Measurements from ENCODE around the gene VSIG2.

The VSIG2 gene

DNA sequence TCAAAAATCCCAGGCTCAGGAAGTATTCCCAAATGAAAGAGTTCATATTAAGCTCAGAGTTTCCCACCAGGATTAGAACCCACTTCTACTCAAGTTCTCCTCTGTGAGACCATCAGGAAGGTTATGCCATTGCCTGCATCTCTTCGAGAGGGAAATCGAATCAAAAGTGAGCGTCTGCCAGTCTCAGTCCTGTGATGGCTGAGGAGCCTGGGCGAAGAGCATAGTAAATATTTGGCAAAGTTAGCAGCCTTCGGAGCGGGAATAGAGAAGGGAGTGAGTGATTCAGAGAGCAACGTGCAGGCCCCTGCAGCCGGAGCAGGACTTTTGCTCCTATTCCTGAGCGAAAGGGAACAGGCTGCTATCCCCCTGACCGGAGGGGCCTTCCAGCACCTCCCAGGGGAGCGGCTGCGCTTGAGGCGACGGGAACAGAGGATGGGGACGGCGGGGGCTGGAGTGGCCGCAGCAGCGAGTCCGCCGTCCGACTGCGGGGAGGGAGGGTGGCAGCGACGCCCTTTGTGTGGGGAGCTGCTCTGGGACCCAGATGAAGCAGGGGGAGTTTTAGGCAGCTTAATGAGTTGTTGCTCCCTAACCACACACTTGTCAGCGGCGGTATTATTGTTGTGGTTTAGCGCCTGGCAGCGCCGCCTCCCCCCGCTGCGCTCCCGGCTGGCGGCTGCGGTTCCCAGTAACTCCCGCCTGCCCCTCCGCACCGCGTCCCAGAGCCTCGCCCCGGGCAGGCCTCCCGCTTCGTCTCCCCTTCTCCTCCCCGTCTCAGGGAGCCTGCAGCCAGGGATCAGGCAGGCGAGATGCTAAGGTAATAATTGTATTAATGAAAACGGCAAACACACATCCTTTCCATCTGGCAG, 34.0 kb downstream of the VSIG2 start:
- no peak for DNase-seq

DNA sequence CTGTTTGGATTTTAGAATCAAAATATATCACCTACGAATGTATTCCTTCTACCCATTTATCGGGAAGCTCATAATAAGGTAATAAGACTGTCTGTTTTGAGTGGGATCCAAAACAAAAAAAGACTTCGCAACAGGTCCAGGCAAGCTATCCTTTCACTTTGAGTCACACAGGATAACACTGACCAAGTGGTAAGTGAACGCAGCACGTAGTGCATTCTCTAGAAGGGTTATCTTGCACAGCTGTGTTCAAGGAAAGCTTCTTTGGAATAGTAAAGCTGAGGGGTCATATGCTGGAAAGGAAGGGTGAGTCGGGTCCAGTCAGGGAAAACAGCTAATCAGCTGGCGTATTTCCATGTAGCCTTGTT, 34.7 kb downstream of the VSIG2 start:
- no peak for DNase-seq

DNA sequence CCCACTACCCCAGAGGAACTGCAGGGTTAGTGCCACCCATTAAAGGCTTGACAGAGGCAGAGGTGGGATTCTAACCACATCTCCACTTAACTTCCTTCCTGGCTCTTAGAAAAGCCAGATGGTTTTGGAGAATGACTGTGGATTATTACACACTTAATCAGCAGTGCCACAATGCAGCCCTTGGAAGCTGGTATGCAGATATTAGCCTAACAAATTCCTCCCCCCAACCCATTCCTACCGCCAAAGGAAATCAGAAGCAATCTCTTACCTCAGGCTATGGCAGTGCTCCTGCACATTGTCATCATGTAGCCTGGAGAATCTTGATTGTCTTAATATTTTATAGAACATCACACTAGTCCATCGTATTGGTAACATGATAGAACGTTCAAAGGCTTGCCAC, 35.5 kb downstream of the VSIG2 start:
- DNase-seq, result no peak

DNA sequence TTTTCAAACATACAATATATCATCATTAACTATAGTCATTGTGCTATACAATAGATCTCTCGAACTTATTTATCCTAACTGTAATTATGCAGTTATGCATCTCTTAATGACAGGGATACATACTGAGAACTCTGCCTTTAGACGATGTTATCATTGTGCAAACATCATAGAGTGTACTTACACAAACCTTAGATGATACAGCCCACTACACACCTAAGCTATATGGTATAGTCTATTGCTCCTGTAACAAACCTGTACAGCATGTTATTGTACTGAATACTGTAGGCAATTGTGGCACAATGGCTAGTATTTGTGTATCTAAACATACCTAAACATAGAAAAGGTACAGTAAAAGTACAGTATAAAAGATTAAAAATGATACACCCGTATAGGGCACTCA, 39.7 kb downstream of the VSIG2 start:
- DNase-seq, result no peak

DNA sequence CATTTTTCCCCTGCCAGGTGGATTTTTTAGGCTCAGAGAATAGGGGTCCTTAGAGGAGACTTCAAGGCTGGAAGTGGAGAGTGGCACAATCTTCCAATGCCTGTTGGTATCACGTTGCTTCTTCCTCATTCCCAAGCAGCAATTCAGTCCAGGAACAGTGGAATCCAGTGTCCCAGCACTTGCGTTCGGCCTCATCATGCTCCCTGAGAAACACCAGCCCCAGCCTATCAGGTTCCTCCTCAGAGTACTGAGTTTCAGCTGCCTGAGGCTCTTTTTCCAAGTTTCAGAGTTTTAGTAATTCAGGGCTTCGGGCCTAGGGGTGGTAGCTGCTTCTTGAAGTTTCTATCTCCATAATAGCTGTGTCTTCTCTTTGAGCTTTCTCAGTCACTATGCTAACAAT, 44.2 kb downstream of the VSIG2 start:
- no peak for DNase-seq

DNA sequence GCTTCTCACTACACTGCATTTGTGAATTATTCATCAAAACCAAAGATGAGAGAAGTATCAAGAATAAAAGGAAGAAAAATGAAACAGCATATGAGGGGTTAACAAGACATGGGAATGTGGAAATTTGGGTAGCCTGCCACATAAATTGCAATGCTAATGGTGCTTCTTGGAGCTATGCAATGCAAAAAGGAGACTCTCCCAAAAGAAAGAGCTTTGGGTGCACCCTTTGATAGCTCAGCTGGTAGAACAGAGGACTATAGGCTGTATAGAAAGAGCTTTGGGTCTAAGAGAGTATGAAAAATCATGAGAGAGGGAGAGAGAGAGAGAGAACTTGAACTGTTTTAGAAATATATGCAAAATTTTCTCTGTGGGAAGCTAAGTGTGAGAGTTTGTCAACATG, 52.0 kb downstream of the VSIG2 start:
- no peak for DNase-seq

DNA sequence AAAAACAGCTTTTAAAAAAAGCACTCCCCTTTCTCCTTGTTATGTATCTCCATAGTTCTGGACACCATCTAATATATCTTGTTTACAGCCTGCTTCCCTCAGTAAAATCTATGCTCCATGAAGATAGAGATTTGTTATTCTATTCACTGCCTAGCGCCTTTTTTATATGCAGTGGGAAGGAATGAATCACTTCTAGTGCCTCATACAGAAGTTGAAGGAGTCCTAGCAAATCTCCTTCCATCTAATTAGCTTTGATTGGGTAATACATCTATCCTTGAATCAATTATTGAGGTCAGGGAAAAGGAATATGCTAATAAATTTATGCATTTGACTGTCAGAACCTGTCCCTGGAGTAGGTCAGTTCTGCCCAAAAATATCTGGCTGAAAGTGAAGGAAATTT, 52.5 kb downstream of the VSIG2 start:
- DNase-seq, result no peak
